Smooth muscle cell of the pulmonary artery (primary cell): ENCODE results near the gene OASL. TPM values are rescaled to one million over a fixed set of nuclear protein-coding genes. Genes with fewer than 3 reads are reported as not detected.

Experiments used
- total RNA-seq: library from RNA; depleted of rRNA; stranded (reverse); fragments of >200 nt; gene quantifications from 2 replicates; pipeline ENCODE4 v1.2.3, GENCODE V29; 2014

OASL gene
- 0.03 and 0.26 TPM in 2 replicates for total RNA-seq

GRCh38 chr12:121038861-121039668, at the start of gene OASL:
TSS of gene OASL (minus strand) at chr12:121039246. CDS start at chr12:121038971, 275 bp downstream.

GRCh38 chr12:121015825-121016766, 22.9 kb downstream of the OASL start, which contains the start of gene C12orf43:
TSS of gene C12orf43 (minus strand) at chr12:121016487. CDS start at chr12:121016474, 13 bp downstream.

GRCh38 chr12:120978296-120979219, 60.5 kb downstream of the OASL start, which contains the start of gene HNF1A:
TSS of gene HNF1A (plus strand) at chr12:120978543. CDS start at chr12:120978769, 226 bp downstream.

Other genes with a start within 250 kb of the OASL start
- 9.4 and 9.5 TPM in 2 replicates for gene SPPL3, start 134.9 kb downstream of the OASL start, total RNA-seq
- gene HNF1A, start 60.7 kb downstream of the OASL start, total RNA-seq: 0.07 TPM in 1 of 2 replicates, not detected in the other
- 13.7 and 14.0 TPM in 2 replicates for gene C12orf43, start 22.8 kb downstream of the OASL start, total RNA-seq
- gene P2RX7, start 93.6 kb upstream of the OASL start, total RNA-seq: 0.46 and 1.3 TPM in 2 replicates
- 18.9 and 27.9 TPM in 2 replicates for gene P2RX4, start 170.9 kb upstream of the OASL start, total RNA-seq